ENCODE data around the gene DOCK8. TPM values are rescaled to one million over a fixed set of nuclear protein-coding genes. Genes with fewer than 3 reads are reported as not detected.

The DOCK8 gene
- total RNA-seq, 2 donors from 2014 or later = 24.6 to 35.5 TPM

DNA sequence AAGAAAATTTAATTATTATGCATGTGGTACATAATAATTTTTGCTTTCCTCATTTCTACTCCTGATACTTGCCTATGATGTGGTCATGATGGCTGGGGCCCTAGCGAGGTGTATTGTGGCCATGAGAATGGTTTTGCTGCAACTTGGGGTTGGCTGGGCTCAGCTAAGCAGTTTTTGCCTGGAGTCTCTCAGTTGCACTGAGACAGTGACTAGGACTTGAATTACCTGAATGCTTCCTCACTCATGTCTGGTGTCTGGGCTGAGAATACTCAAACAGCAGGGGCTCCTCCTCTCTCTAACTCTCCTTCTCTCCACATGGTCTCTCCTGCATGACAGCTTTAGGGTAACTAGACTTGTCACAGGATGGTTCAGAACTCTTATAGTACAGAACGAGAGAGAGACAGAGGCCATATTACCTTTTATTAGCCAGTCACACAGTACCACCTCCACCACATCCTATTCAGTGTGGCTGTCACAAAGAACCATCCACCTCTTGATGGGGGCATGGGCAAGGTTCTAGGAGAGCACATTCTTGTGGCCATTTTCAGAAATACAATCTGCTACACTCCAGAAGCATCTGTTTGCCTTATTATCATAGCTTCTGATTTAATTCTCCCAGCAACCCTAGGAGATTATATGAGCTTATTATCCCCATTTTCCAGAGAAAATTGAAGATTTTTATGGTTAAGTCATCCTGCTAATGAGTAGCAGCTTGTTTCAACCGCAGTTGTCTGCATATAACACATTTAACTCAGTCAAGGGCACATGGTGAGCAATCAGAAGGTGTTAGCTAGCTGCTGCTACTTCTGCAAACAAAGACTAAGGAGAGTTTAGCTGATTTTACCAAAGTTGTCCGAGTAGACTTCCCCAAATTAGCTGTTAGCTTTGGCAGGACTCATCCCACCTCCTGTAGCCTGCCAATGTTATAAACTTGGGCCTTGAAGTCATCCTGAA, 245.1 kb downstream of the DOCK8 start:
- intact Hi-C loops (cut with DNase I) = loop anchor here (10.0 kb wide), 1 partner anchor 45 kb away; the partner anchor contains the start of gene KANK1
- Histone ChIP-seq H3K36me3 (no peaks in the 10 kb centered on the region), H3K4me3 (no peak overlapping the region), H3K27me3 (replicated peaks; ENCODE audit: insufficient read depth) (no peaks in the 10 kb centered on the region), H3K9me3 (no peaks in the 10 kb centered on the region), H3K27ac (no peak overlapping the region), H3K4me1 (replicated peaks) (no peaks in the 10 kb centered on the region)
- DNase-seq (ENCODE audit: low spot score) = no peak
- WGBS = 68% methylated on average over 4 of the region's 4 CpGs
- no peak for TF ChIP-seq POLR2AphosphoS5 (IDR thresholded peaks at IDR 0.05)
- TF ChIP-seq POLR2A (IDR thresholded peaks at IDR 0.05) = no peak
- TF ChIP-seq, protein P1, sequence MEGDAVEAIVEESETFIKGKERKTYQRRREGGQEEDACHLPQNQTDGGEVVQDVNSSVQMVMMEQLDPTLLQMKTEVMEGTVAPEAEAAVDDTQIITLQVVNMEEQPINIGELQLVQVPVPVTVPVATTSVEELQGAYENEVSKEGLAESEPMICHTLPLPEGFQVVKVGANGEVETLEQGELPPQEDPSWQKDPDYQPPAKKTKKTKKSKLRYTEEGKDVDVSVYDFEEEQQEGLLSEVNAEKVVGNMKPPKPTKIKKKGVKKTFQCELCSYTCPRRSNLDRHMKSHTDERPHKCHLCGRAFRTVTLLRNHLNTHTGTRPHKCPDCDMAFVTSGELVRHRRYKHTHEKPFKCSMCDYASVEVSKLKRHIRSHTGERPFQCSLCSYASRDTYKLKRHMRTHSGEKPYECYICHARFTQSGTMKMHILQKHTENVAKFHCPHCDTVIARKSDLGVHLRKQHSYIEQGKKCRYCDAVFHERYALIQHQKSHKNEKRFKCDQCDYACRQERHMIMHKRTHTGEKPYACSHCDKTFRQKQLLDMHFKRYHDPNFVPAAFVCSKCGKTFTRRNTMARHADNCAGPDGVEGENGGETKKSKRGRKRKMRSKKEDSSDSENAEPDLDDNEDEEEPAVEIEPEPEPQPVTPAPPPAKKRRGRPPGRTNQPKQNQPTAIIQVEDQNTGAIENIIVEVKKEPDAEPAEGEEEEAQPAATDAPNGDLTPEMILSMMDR (IDR thresholded peaks at IDR 0.05) = no peak

DNA sequence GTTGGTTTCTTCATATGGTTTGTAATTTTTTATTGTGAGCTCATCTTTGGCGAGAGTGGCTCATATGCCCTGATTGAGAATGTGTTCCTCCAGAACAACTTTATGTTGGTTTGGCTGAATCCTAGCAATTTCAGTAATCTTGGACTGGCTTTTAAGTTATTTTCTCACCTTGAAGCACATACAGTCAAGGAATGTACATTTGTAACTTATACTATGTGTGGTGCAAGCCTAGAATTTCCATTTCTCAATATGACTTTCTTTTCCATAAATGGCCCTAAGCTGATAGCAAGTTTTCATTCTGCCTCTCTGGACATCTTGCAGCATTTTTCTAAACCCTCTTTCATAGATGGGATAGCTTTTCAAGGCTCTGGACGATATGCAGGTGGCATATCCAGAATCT, 247.5 kb downstream of the DOCK8 start:
- H3K27me3 ChIP-seq (replicated peaks; ENCODE audit: insufficient read depth) = no peaks in the 10 kb centered on the region
- H3K36me3 ChIP-seq = no peaks in the 10 kb centered on the region
- intact Hi-C loops (cut with DNase I) = no loop called here
- H3K4me3 ChIP-seq = no peak overlapping the region
- TF ChIP-seq, protein P1 (IDR thresholded peaks at IDR 0.05) = no peak
- TF ChIP-seq POLR2AphosphoS5 (IDR thresholded peaks at IDR 0.05) (no peak), POLR2A (IDR thresholded peaks at IDR 0.05) (no peak)
- WGBS = 89% methylated on average over 2 of the region's 2 CpGs
- no peak overlapping the region for H3K27ac ChIP-seq
- DNase-seq (ENCODE audit: low spot score) = no peak
- H3K4me1 ChIP-seq (replicated peaks) = no peaks in the 10 kb centered on the region
- no peaks in the 10 kb centered on the region for H3K9me3 ChIP-seq

DNA sequence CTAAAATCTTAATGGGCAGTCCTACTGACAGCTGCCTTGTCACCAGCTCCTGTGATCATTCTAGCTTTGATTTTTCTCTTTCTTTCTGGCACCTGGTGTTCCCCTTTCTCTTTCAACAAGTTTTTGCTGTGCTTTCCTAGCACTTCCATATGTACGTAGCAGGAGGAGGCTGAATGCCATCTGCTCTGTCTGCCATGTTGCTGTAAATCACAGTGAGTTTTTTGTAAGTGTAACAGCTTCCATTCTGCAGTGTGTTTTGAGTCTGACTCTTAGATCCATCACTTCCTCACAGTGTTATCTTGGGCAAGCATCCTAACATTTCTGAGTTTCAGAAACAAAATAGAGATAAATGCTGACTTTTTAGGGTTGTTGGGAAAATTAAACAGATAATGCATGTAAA, 247.9 kb downstream of the DOCK8 start:
- 93% methylated on average over 1 of the region's 1 CpG for WGBS
- Histone ChIP-seq H3K36me3 (no peaks in the 10 kb centered on the region), H3K27me3 (replicated peaks; ENCODE audit: insufficient read depth) (no peaks in the 10 kb centered on the region), H3K9me3 (no peaks in the 10 kb centered on the region), H3K4me3 (no peak overlapping the region), H3K4me1 (replicated peaks) (no peaks in the 10 kb centered on the region), H3K27ac (no peak overlapping the region)
- TF ChIP-seq, protein P1 (IDR thresholded peaks at IDR 0.05) = no peak
- TF ChIP-seq POLR2AphosphoS5 (IDR thresholded peaks at IDR 0.05) = no peak
- TF ChIP-seq POLR2A (IDR thresholded peaks at IDR 0.05) = no peak
- no peak for DNase-seq (ENCODE audit: low spot score)
- intact Hi-C loops (cut with DNase I) = no loop called here

DNA sequence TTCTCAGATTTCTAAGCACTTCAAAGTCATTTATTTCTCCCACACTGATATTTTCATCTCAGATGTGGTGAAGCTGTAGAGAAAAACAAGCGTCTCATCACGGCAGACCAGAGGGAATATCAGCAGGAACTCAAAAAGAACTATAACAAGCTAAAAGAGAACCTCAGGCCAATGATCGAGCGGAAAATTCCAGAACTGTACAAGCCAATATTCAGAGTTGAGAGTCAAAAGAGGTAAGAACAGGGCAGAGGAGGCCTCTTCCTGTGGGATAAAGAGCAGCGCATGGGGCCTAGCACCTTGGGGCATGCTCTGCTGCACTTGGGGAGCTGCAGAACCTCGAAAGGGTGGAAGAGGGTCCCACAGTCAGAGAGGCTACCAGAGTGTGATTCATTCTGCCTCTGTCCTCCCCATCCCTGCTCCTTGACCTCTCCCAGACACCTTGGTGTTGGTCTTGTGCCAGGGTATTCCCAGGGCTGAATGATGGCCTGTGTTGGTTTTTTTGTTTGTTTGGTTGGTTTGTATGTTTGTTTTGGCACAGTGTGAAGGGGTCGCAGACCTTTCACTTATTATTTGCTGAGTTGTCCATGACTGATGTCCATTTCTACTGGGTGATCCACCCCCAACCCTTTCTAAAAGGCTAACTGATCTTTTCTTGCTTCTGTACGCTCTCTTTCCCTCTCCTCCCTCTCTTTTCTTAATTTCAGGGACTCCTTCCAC, 248.9 kb downstream of the DOCK8 start:
- H3K4me3 ChIP-seq = no peak overlapping the region
- H3K36me3 ChIP-seq = no peaks in the 10 kb centered on the region
- TF ChIP-seq POLR2AphosphoS5 (IDR thresholded peaks at IDR 0.05) (no peak), POLR2A (IDR thresholded peaks at IDR 0.05) (no peak)
- TF ChIP-seq, protein P1 (IDR thresholded peaks at IDR 0.05) = no peak
- no peaks in the 10 kb centered on the region for H3K4me1 ChIP-seq (replicated peaks)
- 87% methylated on average over 8 of the region's 8 CpGs for WGBS
- intact Hi-C loops (cut with DNase I) = no loop called here
- H3K9me3 ChIP-seq = no peaks in the 10 kb centered on the region
- no peak for DNase-seq (ENCODE audit: low spot score)
- no peak overlapping the region for H3K27ac ChIP-seq
- H3K27me3 ChIP-seq (replicated peaks; ENCODE audit: insufficient read depth) = no peaks in the 10 kb centered on the region
